OCI-LY7 (cell line): ENCODE results near the gene CDK14. TPM values are rescaled to one million over a fixed set of nuclear protein-coding genes. Genes with fewer than 3 reads are reported as not detected.
A peak's percentile ranks its signal among the peaks of the same experiment; 100 is the strongest.

ENCODE experiments used
- BruUV-seq: library from RNA; stranded (reverse); fragments of 400-500 nt; replicated peaks from 2 replicates; lab custom pipeline; 2021; lab: Mats Ljungman, UMichigan
- CTCF ChIA-PET: fragments of 300-600 bp; sonication (Branson Sonifier 250); formaldehyde crosslinking; loops from one replicate; lab custom pipeline; 2022; ENCODE audit warnings: antibody characterized with exemption; ENCODE audit not compliant: unreplicated experiment; lab: Charles Lee
- POLR2A ChIA-PET: fragments of 300-600 bp; sonication (Branson Sonifier 250); formaldehyde crosslinking; loops from one replicate; lab custom pipeline; 2022; ENCODE audit warnings: antibody characterized with exemption; lab: Charles Lee
- DNase-seq: peaks from one replicate; pipeline ENCODE4 v3.0.0-alpha.2; 2015; ENCODE audit warnings: low spot score
- H2AFZ ChIP-seq: fragments of 200-600 bp; sonication (generic), shearing (Covaris generic); 2 replicates; pipeline ENCODE4 v1.6.1; 2014; ENCODE audit warnings: mild to moderate bottlenecking, antibody characterized with exemption, low read length, moderate library complexity
- H3K27ac ChIP-seq: fragments of 200-600 bp; sonication (generic); 2 replicates; pipeline ENCODE4 v1.5.1; 2014; ENCODE audit warnings: mixed run types, low read depth, mild to moderate bottlenecking, moderate library complexity, low read length, inconsistent platforms; ENCODE audit not compliant: poor library complexity, severe bottlenecking
- H3K36me3 ChIP-seq: fragments of 200-600 bp; sonication (generic); 2 replicates; pipeline ENCODE4 v1.6.1; 2014; ENCODE audit warnings: mild to moderate bottlenecking, antibody characterized with exemption, low read length, moderate library complexity, mixed read lengths; ENCODE audit not compliant: insufficient read depth
- H3K4me1 ChIP-seq: fragments of 200-600 bp; sonication (generic); 2 replicates; pipeline ENCODE4 v1.5.1; 2014; ENCODE audit warnings: mild to moderate bottlenecking, low read length; ENCODE audit not compliant: insufficient read depth, poor library complexity, severe bottlenecking
- H3K4me2 ChIP-seq: fragments of 200-600 bp; sonication (generic); 2 replicates; pipeline ENCODE4 v1.6.1; 2014; ENCODE audit warnings: mild to moderate bottlenecking, low read length
- H3K4me3 ChIP-seq: fragments of 200-600 bp; sonication (generic); 2 replicates; pipeline ENCODE4 v1.5.1; 2014; ENCODE audit warnings: mild to moderate bottlenecking, low read depth, low read length; ENCODE audit not compliant: poor library complexity, severe bottlenecking
- H3K79me2 ChIP-seq: fragments of 200-600 bp; sonication (generic); 2 replicates; pipeline ENCODE4 v1.6.1; 2016; ENCODE audit warnings: low read depth, mild to moderate bottlenecking, low read length, moderate library complexity, mixed read lengths; ENCODE audit not compliant: insufficient read depth
- H3K9me2 ChIP-seq: fragments of 200-600 bp; sonication (generic); 2 replicates; pipeline ENCODE4 v1.6.1; 2016; ENCODE audit warnings: mild to moderate bottlenecking, low read length, mixed read lengths; ENCODE audit not compliant: insufficient read depth
- H3K9me3 ChIP-seq: fragments of 200-600 bp; sonication (generic); 2 replicates; pipeline ENCODE4 v1.6.1; 2014; ENCODE audit warnings: mild to moderate bottlenecking, mixed run types, low read length, mixed read lengths
- H4K20me1 ChIP-seq: fragments of 200-600 bp; sonication (generic); 2 replicates; pipeline ENCODE4 v1.6.1; 2014; ENCODE audit warnings: mild to moderate bottlenecking, antibody characterized with exemption, low read length, moderate library complexity, mixed read lengths; ENCODE audit not compliant: insufficient read depth
- CTCF ChIP-seq: fragments of 200-600 bp; sonication (generic); conservative IDR thresholded peaks from 2 replicates; pipeline ENCODE4 v1.5.1; 2014; ENCODE audit warnings: mild to moderate bottlenecking, antibody characterized with exemption, low read length, moderate library complexity, mixed read lengths
- EZH2phosphoT487 ChIP-seq: fragments of 200-600 bp; sonication (generic); IDR thresholded peaks from 2 replicates; pipeline ENCODE4 v1.6.1; 2018; ENCODE audit warnings: low read depth, borderline replicate concordance, mild to moderate bottlenecking, mixed run types, antibody characterized with exemption, low read length, moderate library complexity, mixed read lengths
- intact Hi-C: fragments of 100-400 bp; cut with micrococcal nuclease; formaldehyde crosslinking; loops from one replicate; pipeline ENCODE4 v1.10.0; 2022; ENCODE audit not compliant: unreplicated experiment
- total RNA-seq, 2 experiments: library from RNA; depleted of rRNA in 1 of 2; stranded (reverse); fragments of >200 nt in 1 of 2; shearing (Covaris generic) in 1 of 2; gene quantifications; 2 replicates each; pipeline ENCODE4 v1.2.3, GENCODE V29; 2014 to 2022

Gene CDK14
- total RNA-seq, 2 experiments from 2014 or later, result 90.7 to 111 TPM

GRCh38 chr7:90709501-90710465, 113.7 kb downstream of the CDK14 start:
- H3K9me3 ChIP-seq, result no peaks in the 10 kb centered on the region
- CTCF ChIA-PET, result interaction anchor here (0.7 to 1.8 kb wide), 13 partner anchors 10 to 335 kb away, joined by 3 to 11 read pairs (median 4); no protein-coding TSS in a partner anchor
- peaks cover 64% of the 10 kb centered on the region for H3K4me1 ChIP-seq
- H3K4me2 ChIP-seq, result peak overlapping the region; percentile 99
- DNase-seq, result peak; percentile 89
- peaks cover 9% of the 10 kb centered on the region; the same call in 1 of the 2 replicates for H3K36me3 ChIP-seq
- TF ChIP-seq EZH2phosphoT487, result no peak
- no peak for TF ChIP-seq CTCF
- BruUV-seq, result TSS peak; percentile 64
- H3K9me2 ChIP-seq, result no peaks in the 10 kb centered on the region
- H3K27ac ChIP-seq, result peak overlapping the region; percentile 92
- peaks cover 61% of the 10 kb centered on the region for H3K79me2 ChIP-seq
- intact Hi-C loops, result loop anchor here (1.0 to 10.0 kb wide), 8 partner anchors 19 to 553 kb away; partner anchors contain the start of genes CDK14 and FZD1
- peak overlapping the region; percentile 86 for H3K4me3 ChIP-seq
- H4K20me1 ChIP-seq, result no peaks in the 10 kb centered on the region
- POLR2A ChIA-PET, result interaction anchor here (0.6 to 10.3 kb wide), 27 partner anchors 8 to 1215 kb away, joined by 3 to 230 read pairs (median 4); no protein-coding TSS in a partner anchor
- H2AFZ ChIP-seq, result peak overlapping the region; percentile 95

GRCh38 chr7:90710466-90710850, 114.3 kb downstream of the CDK14 start:
- Histone ChIP-seq H4K20me1 (no peaks in the 10 kb centered on the region), H3K4me2 (peak overlapping the region; percentile 99), H3K9me3 (no peaks in the 10 kb centered on the region), H3K4me1 (peaks cover 67% of the 10 kb centered on the region), H2AFZ (peak overlapping the region; percentile 95; the same call in 1 of the 2 replicates), H3K27ac (peak overlapping the region; percentile 92), H3K79me2 (peaks cover 68% of the 10 kb centered on the region), H3K36me3 (peaks cover 9% of the 10 kb centered on the region; the same call in 1 of the 2 replicates), H3K4me3 (peak overlapping the region; percentile 86), H3K9me2 (no peaks in the 10 kb centered on the region)
- no TSS peak for BruUV-seq
- DNase-seq, result peak; percentile 34
- POLR2A ChIA-PET, result interaction anchor here (1.2 to 10.3 kb wide), 6 partner anchors 9 to 323 kb away, joined by 3 to 230 read pairs (median 14); no protein-coding TSS in a partner anchor
- intact Hi-C loops, result no loop called here
- TF ChIP-seq EZH2phosphoT487, result no peak
- CTCF ChIA-PET, result no interaction called here

GRCh38 chr7:90713628-90714027, 117.5 kb downstream of the CDK14 start:
- Histone ChIP-seq H2AFZ (no peak overlapping the region), H3K36me3 (peaks cover 9% of the 10 kb centered on the region; the same call in 1 of the 2 replicates), H3K4me2 (peak overlapping the region; percentile 99), H3K4me3 (peak overlapping the region; percentile 86), H3K27ac (peak overlapping the region; percentile 92), H3K9me2 (no peaks in the 10 kb centered on the region), H3K9me3 (no peaks in the 10 kb centered on the region), H3K4me1 (peaks cover 67% of the 10 kb centered on the region), H3K79me2 (peaks cover 94% of the 10 kb centered on the region), H4K20me1 (no peaks in the 10 kb centered on the region)
- ChIA-PET CTCF (no interaction called here), POLR2A (interaction anchor here (0.5 to 10.3 kb wide), 17 partner anchors 8 to 859 kb away, joined by 3 to 230 read pairs (median 4); no protein-coding TSS in a partner anchor)
- TSS peak; percentile 2 for BruUV-seq
- DNase-seq, result no peak
- no peak for TF ChIP-seq CTCF
- no peak for TF ChIP-seq EZH2phosphoT487
- intact Hi-C loops, result no loop called here
